MCF 10A (cell line): ENCODE results near the gene PLAAT4. TPM values are rescaled to one million over a fixed set of nuclear protein-coding genes. Genes with fewer than 3 reads are reported as not detected.
"Not testable (repeated sequence)": the region's sequence is repeated elsewhere in the genome, so short reads cannot be mapped to it uniquely, and the experiment has no call there.

Source experiments
- BruUV-seq: library from RNA; stranded (reverse); fragments of 400-500 nt; replicated peaks from 2 replicates; lab custom pipeline; 2021; lab: Mats Ljungman, UMichigan
- CTCF ChIA-PET: fragments of 300-600 bp; sonication (Branson Sonifier 250); formaldehyde crosslinking; extraction: SDS; loops from one replicate; lab custom pipeline; 2021; ENCODE audit warnings: antibody characterized with exemption, inconsistent platforms; lab: Yijun Ruan, JAX
- POLR2A ChIA-PET: fragments of 300-600, 350-650 bp; sonication (Branson Sonifier 250); formaldehyde crosslinking; extraction: SDS; loops from one replicate; lab custom pipeline; 2020; ENCODE audit warnings: antibody characterized with exemption, inconsistent platforms; lab: Yijun Ruan, JAX
- DNase-seq: peaks from one replicate; pipeline ENCODE4 v3.0.0-alpha.2; 2018; ENCODE audit not compliant: unreplicated experiment
- H3K27ac Mint-ChIP-seq: one replicate; pipeline ENCODE4 v1.8.0; 2022; ENCODE audit warnings: mild to moderate bottlenecking, low read depth, mixed read lengths; ENCODE audit not compliant: unreplicated experiment
- H3K27me3 Mint-ChIP-seq: one replicate; pipeline ENCODE4 v1.8.0; 2022; ENCODE audit warnings: mixed read lengths; ENCODE audit not compliant: insufficient read depth, unreplicated experiment
- H3K36me3 Mint-ChIP-seq: one replicate; pipeline ENCODE4 v1.8.0; 2022; ENCODE audit warnings: mild to moderate bottlenecking, moderate library complexity, mixed read lengths; ENCODE audit not compliant: insufficient read depth, unreplicated experiment
- H3K4me1 Mint-ChIP-seq: one replicate; pipeline ENCODE4 v1.8.0; 2022; ENCODE audit warnings: mixed read lengths; ENCODE audit not compliant: insufficient read depth, unreplicated experiment
- H3K4me3 Mint-ChIP-seq: one replicate; pipeline ENCODE4 v1.8.0; 2022; ENCODE audit warnings: mild to moderate bottlenecking, moderate library complexity, mixed read lengths; ENCODE audit not compliant: unreplicated experiment
- H3K9me3 Mint-ChIP-seq: one replicate; pipeline ENCODE4 v1.8.0; 2022; ENCODE audit warnings: mixed read lengths; ENCODE audit not compliant: unreplicated experiment
- CTCF ChIP-seq: fragments of 200-600 bp; IDR thresholded peaks from one replicate; pipeline ENCODE4 v1.8.0; 2022; ENCODE audit warnings: antibody characterized with exemption, mild to moderate bottlenecking; ENCODE audit not compliant: unreplicated experiment
- intact Hi-C: fragments of 100-400 bp; cut with micrococcal nuclease; formaldehyde crosslinking; loops from 2 replicates; pipeline ENCODE4 v1.14.1; 2022
- total RNA-seq: library from RNA; stranded (reverse); gene quantifications from 2 replicates; pipeline ENCODE4 v1.2.3, GENCODE V29; 2022

The PLAAT4 gene
- total RNA-seq, 1 experiment from 2014 or later: 0.96 TPM

DNA sequence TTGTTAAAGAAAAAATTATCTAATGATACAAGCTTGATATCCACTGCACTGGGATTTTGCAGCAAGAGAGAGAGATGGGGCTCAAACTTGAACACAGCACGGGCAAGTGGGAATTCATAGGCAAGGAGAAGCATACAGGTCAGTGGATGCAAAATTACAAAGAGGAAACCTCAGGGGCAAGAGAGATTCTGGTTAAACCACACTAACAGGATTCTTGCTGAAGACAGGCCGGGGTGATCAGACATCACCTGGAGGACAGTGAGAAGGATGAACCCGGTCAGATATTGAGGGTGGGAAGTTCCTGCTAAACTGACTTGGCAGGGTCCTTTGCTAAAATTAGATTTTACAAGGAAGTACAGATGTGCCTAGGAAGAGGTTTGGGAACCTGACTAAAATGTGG is 2.5 kb upstream of the PLAAT4 start:
- no peak for DNase-seq
- TF ChIP-seq CTCF: no peak
- H3K27me3 Mint-ChIP-seq: no peaks in the 10 kb centered on the region
- intact Hi-C loops: no loop called here
- no TSS peak for BruUV-seq
- H3K9me3 Mint-ChIP-seq: no peaks in the 10 kb centered on the region
- ChIA-PET CTCF (no interaction called here), POLR2A (no interaction called here)
- no peak overlapping the region for H3K27ac Mint-ChIP-seq
- H3K36me3 Mint-ChIP-seq: no peaks in the 10 kb centered on the region
- H3K4me1 Mint-ChIP-seq: peaks cover 14% of the 10 kb centered on the region
- no peak overlapping the region for H3K4me3 Mint-ChIP-seq

DNA sequence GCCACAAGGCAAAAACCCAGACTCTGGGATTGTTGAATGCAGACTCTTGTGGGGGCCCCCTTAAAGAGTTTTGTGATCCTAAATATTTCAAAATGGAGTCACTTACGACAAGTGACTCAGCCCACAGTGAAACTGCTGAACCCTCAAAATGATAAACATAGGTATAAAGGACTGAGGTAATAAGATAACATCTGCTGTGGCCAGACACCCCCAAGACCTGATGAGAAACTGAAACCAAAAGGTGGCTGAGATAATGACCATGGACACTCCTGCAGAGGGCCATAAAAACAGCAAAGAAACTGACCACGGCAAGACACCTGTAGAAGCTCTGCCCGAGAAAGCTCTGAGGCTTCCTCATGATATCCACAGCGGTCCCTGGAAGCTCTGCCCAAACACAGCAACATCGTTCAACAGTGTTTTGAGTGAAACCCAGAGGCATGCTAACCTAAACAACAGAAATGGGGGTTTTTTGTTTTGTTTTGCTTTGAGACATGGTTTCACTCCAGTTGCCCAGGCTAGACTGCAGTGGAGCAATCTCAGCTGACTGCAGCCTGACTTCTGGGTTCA is 1.6 kb upstream of the PLAAT4 start:
- DNase-seq: no peak
- Mint-ChIP-seq H3K9me3 (no peaks in the 10 kb centered on the region), H3K4me1 (peaks cover 14% of the 10 kb centered on the region), H3K4me3 (no peak overlapping the region), H3K36me3 (no peaks in the 10 kb centered on the region), H3K27ac (no peak overlapping the region), H3K27me3 (no peaks in the 10 kb centered on the region)
- TF ChIP-seq CTCF: no peak
- intact Hi-C loops: no loop called here
- POLR2A ChIA-PET: no interaction called here
- CTCF ChIA-PET: no interaction called here
- no TSS peak for BruUV-seq

GRCh38 chr11:63535734-63536133 is 874 bp upstream of the PLAAT4 start:
- CTCF ChIA-PET: interaction anchor here (0.5 to 1.9 kb wide), 2 partner anchors 57 to 344 kb away, joined by 4 to 11 read pairs; no protein-coding TSS in a partner anchor
- Mint-ChIP-seq H3K9me3 (no peaks in the 10 kb centered on the region), H3K27ac (no peak overlapping the region), H3K27me3 (no peaks in the 10 kb centered on the region), H3K36me3 (no peaks in the 10 kb centered on the region), H3K4me1 (peaks cover 14% of the 10 kb centered on the region), H3K4me3 (no peak overlapping the region)
- DNase-seq: no peak
- TF ChIP-seq CTCF: no peak
- POLR2A ChIA-PET: interaction anchor here (2.4 kb wide), 1 partner anchor 29 kb away, joined by 7 read pairs; no protein-coding TSS in a partner anchor
- intact Hi-C loops: no loop called here
- BruUV-seq: no TSS peak

DNA sequence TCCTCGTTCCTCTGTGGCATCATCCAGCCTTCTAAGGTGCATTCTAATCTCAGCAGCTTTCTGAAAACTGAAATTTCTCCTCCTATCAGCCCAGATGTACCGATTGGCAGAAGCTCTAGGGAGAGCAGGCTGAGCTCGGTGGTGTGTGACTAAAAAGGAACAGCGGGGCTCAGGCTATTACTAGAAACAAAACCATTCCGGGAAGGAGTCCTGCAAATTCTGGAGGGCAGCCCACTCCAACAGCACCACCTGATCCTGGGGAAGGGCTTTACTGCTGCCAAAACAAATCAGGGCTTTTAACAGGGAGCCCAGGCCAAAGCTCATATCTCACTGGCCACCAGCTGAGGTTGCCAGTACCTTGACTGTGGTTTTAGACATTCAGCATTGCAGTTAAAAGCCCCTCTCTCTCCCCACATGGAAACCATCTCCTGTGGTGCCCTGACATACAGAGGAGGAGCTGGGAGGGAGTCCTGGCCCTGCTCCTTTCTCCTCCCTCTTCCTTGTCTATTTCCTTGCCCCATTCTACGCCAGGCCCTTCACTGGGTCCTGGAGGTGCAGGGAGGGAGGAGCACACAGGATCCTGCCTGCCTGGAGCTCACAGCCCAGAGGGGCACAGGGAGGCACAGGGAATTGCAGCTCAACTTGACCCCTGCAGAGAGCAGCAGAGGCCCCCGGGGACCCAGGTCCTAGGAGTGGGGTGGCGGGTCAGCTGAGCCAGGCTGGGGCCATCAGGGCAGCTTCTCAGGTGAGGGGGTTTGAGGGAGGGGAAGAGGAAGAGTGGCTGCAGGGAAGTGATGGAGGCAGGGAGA is 889 bp downstream of the PLAAT4 start:
- ChIA-PET CTCF (interaction anchor here (0.6 to 1.9 kb wide), 7 partner anchors 8 to 648 kb away, joined by 3 to 11 read pairs (median 3); no protein-coding TSS in a partner anchor), POLR2A (interaction anchor here (0.8 to 2.4 kb wide), 3 partner anchors 27 to 49 kb away, joined by 3 to 7 read pairs (median 4); no protein-coding TSS in a partner anchor)
- peak overlapping the region; percentile 39 for H3K4me3 Mint-ChIP-seq
- no peak for DNase-seq
- no peaks in the 10 kb centered on the region for H3K27me3 Mint-ChIP-seq
- no peaks in the 10 kb centered on the region for H3K4me1 Mint-ChIP-seq
- H3K36me3 Mint-ChIP-seq: no peaks in the 10 kb centered on the region
- TF ChIP-seq CTCF: no peak
- no peaks in the 10 kb centered on the region for H3K9me3 Mint-ChIP-seq
- peak overlapping the region; percentile 84 for H3K27ac Mint-ChIP-seq
- no TSS peak for BruUV-seq
- intact Hi-C loops: no loop called here

DNA sequence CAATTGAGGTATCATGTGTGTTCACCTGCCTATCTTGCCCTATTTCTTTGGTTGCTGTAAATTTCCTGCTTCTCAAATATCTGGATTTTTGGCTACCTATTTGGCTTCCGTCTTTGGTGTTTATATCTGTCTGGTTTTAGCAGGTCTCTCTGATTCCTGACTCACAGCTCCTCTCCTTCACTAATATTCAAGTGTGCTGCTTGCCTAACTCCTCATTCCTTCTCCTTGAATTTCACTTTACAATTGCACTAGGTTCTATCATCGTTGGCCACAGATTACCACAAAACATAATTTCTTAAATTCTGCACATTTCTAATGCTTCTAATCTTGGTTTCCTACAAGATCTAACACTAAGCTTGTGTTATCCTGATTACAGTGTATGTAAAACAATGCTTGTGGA is 5.9 kb downstream of the PLAAT4 start:
- H3K27ac Mint-ChIP-seq, H3K4me1 Mint-ChIP-seq, DNase-seq, H3K4me3 Mint-ChIP-seq, H3K36me3 Mint-ChIP-seq, H3K9me3 Mint-ChIP-seq, POLR2A ChIA-PET, intact Hi-C loops, H3K27me3 Mint-ChIP-seq, CTCF ChIA-PET, BruUV-seq: not testable (repeated sequence)
